K562 (cell line): ENCODE data around the gene ZNF488. TPM values are rescaled to one million over a fixed set of nuclear protein-coding genes. Genes with fewer than 3 reads are reported as not detected.

Source experiments
- ATF4 ChIP-seq: fragments of 450-650 bp; formaldehyde crosslinking; IDR thresholded peaks from 2 replicates; pipeline ENCODE4 v1.4.0; 2022; ENCODE audit warnings: mild to moderate bottlenecking, moderate library complexity
- CUX1 ChIP-seq: fragments of 200-800 bp; sonication (Bioruptor generic); IDR thresholded peaks from 2 replicates; pipeline ENCODE4 v1.6.1; 2016; ENCODE audit warnings: missing genetic modification characterization, missing compliant biosample characterization
- HES1 ChIP-seq: fragments of 450-650 bp; IDR thresholded peaks from 2 replicates; pipeline ENCODE4 v1.6.1; 2016; ENCODE audit warnings: low read depth, mild to moderate bottlenecking, moderate library complexity
- KAT7 ChIP-seq: sonication (generic); formaldehyde crosslinking; IDR thresholded peaks from 2 replicates; pipeline ENCODE4 v1.8.0; 2022; ENCODE audit warnings: missing genetic modification reagents, mild to moderate bottlenecking, borderline replicate concordance
- KDM2B ChIP-seq: fragments of 250-450 bp; sonication (Bioruptor Pico); IDR thresholded peaks from 2 replicates; pipeline ENCODE4 v1.8.0; 2021; ENCODE audit warnings: mild to moderate bottlenecking, moderate library complexity
- TCF7 ChIP-seq: sonication (generic); IDR thresholded peaks from 2 replicates; pipeline ENCODE4 v1.6.1; 2016; ENCODE audit warnings: antibody characterized with exemption, borderline replicate concordance
- polyA plus RNA-seq, 8 experiments: library from polyadenylated mRNA; depleted of rRNA in 4 of 8; stranded (reverse) in 5 of 8; unstranded in 3 of 8; fragments of >200 nt; fragmentation: Nextera tagmentation in 2 of 8; fragmentation: Illumina TruSeq in 1 of 8; extraction: Ambion mirVana in 2 of 8; extraction: Trizol in 1 of 8; gene quantifications; 2 replicates each; pipeline versions ENCODE4 v1.2.1 to v1.2.3, GENCODE V29; 2011 to 2014; ENCODE audit warnings: inconsistent platforms in 1 of 8, missing spikeins in 1 of 8
- total RNA-seq, 7 experiments: library from RNA; depleted of rRNA in 6 of 7; stranded (reverse); fragments of >200 nt in 6 of 7; fragmentation: Illumina TruSeq in 2 of 7; extraction: Trizol in 2 of 7; gene quantifications; 2 replicates each; pipeline versions ENCODE4 v1.2.1 to v1.2.3, GENCODE V29; 2011 to 2021; ENCODE audit warnings: low replicate concordance in 1 of 7

The ZNF488 gene
- total and polyA plus RNA-seq, 9 of the 15 experiments (the other 6 are each of a cell fraction or from before 2014, with no cell fraction given): 0.03 to 0.09 (median 0.05) TPM; not detected in 3

GRCh38 chr10:47414227-47414592, 30.1 kb upstream of the ZNF488 start (continued):
- TF ChIP-seq HES1: no peak
- TF ChIP-seq ATF4: no peak
- no peak for TF ChIP-seq KDM2B (CRISPR knock-in tag)
- no peak for TF ChIP-seq TCF7
- no peak for TF ChIP-seq KAT7 (CRISPR knock-in tag)
- no peak for TF ChIP-seq CUX1
